H1 (cell line): ENCODE measurements around the gene NPY5R.

Experiments used
- CEBPB ChIP-seq: IDR thresholded peaks from 2 replicates; pipeline ENCODE4 v1.6.1; 2012; ENCODE audit warnings: low read depth, low read length
- CTCF ChIP-seq, 3 experiments: IDR thresholded peaks; 1 replicate in 2 of 3; 2 replicates in 1 of 3; pipeline versions ENCODE4 v1.5.1 to v1.6.1; 2011; ENCODE audit warnings: low read length in 3 of 3, mild to moderate bottlenecking in 3 of 3, inconsistent platforms in 2 of 3, low read depth in 1 of 3, moderate library complexity in 1 of 3; ENCODE audit not compliant: insufficient read depth in 1 of 3; ENCODE audit errors: control extremely low read depth in 1 of 3
- E2F6 ChIP-seq: IDR thresholded peaks from 2 replicates; pipeline ENCODE4 v1.6.1; 2012; ENCODE audit warnings: inconsistent platforms
- EP300 ChIP-seq, 2 experiments: IDR thresholded peaks; 1 replicate in 1 of 2; 2 replicates in 1 of 2; pipeline ENCODE4 v1.6.1; 2011 to 2012; ENCODE audit warnings: low read depth in 2 of 2, low read length in 2 of 2, mild to moderate bottlenecking in 2 of 2, borderline replicate concordance in 1 of 2, inconsistent platforms in 1 of 2, moderate library complexity in 1 of 2
- EZH2 ChIP-seq: fragments of 200-600 bp; sonication (generic); IDR thresholded peaks from 2 replicates; pipeline ENCODE4 v1.7.1; 2012; ENCODE audit warnings: low read depth, mild to moderate bottlenecking, moderate library complexity, low read length, inconsistent platforms; ENCODE audit not compliant: severe bottlenecking
- KDM1A ChIP-seq: fragments of 200-600, 300-600 bp; sonication (generic); IDR thresholded peaks from 2 replicates; pipeline ENCODE4 v1.7.1; 2016; ENCODE audit warnings: mild to moderate bottlenecking, low read length, borderline replicate concordance
- PHF8 ChIP-seq: fragments of 200-600 bp; sonication (generic); conservative IDR thresholded peaks from 2 replicates; pipeline ENCODE4 v1.7.1; 2012; ENCODE audit warnings: low read depth, mild to moderate bottlenecking, inconsistent platforms, low read length, moderate library complexity
- POLR2A ChIP-seq, 2 experiments: IDR thresholded peaks; 1 replicate in 1 of 2; 2 replicates in 1 of 2; pipeline ENCODE4 v1.6.1; 2011; ENCODE audit warnings: low read depth in 2 of 2, low read length in 2 of 2, mild to moderate bottlenecking in 2 of 2; ENCODE audit errors: control extremely low read depth in 1 of 2

GRCh38 chr4:163393471-163393870 lies 49.8 kb downstream of the NPY5R start:
- TF ChIP-seq POLR2A (IDR thresholded peaks at IDR 0.05; ENCODE audit: control extremely low read depth in 1 of 2, low read depth in 2 of 2, low read length in 2 of 2) = no peak
- no peak for TF ChIP-seq EP300 (IDR thresholded peaks at IDR 0.05; ENCODE audit: borderline replicate concordance in 1 of 2, low read depth in 2 of 2, low read length in 2 of 2)
- TF ChIP-seq CTCF (IDR thresholded peaks at IDR 0.05; ENCODE audit: control extremely low read depth in 1 of 3, insufficient read depth in 1 of 3, low read depth in 1 of 3, low read length in 3 of 3) = no peak
- no peak for TF ChIP-seq E2F6
- TF ChIP-seq PHF8 = no peak
- no peak for TF ChIP-seq CEBPB
- no peak for TF ChIP-seq EZH2
- TF ChIP-seq KDM1A = no peak
